Measurements from ENCODE around the gene FAM20C. TPM values are rescaled to one million over a fixed set of nuclear protein-coding genes. Genes with fewer than 3 reads are reported as not detected.

The FAM20C gene
- total RNA-seq, 1 donor from 2014 or later, result 58.8 TPM

GRCh38 chr7:259191-259505 is 66.8 kb downstream of the FAM20C start:
- no peak for ATAC-seq
- intact Hi-C loops (cut with DNase I), result no loop called here
- TF ChIP-seq CTCF (IDR thresholded peaks at IDR 0.05), result no peak
- no peaks in the 10 kb centered on the region for H3K27me3 ChIP-seq
- DNase-seq, result peak; percentile 58
- no peaks in the 10 kb centered on the region for H3K9me3 ChIP-seq
- no peaks in the 10 kb centered on the region for H3K4me1 ChIP-seq
- H3K27ac ChIP-seq, result no peak overlapping the region
- peaks cover 46% of the 10 kb centered on the region for H3K36me3 ChIP-seq
- H3K4me3 ChIP-seq, result no peak overlapping the region

GRCh38 chr7:259751-260405 is 67.5 kb downstream of the FAM20C start:
- peaks cover 46% of the 10 kb centered on the region for H3K36me3 ChIP-seq
- H3K27ac ChIP-seq, result no peak overlapping the region
- no peaks in the 10 kb centered on the region for H3K9me3 ChIP-seq
- DNase-seq (peak; percentile 58), ATAC-seq (no peak)
- intact Hi-C loops (cut with DNase I), result no loop called here
- H3K4me1 ChIP-seq, result peaks cover 4% of the 10 kb centered on the region
- no peak overlapping the region for H3K4me3 ChIP-seq
- no peaks in the 10 kb centered on the region for H3K27me3 ChIP-seq
- TF ChIP-seq CTCF (IDR thresholded peaks at IDR 0.05), result no peak

GRCh38 chr7:260441-261281 is 68.3 kb downstream of the FAM20C start:
- intact Hi-C loops (cut with DNase I), result no loop called here
- H3K27ac ChIP-seq, result no peak overlapping the region
- ATAC-seq (no peak), DNase-seq (peak; percentile 62)
- peaks cover 46% of the 10 kb centered on the region for H3K36me3 ChIP-seq
- H3K4me3 ChIP-seq, result no peak overlapping the region
- no peak for TF ChIP-seq CTCF (IDR thresholded peaks at IDR 0.05)
- H3K27me3 ChIP-seq, result no peaks in the 10 kb centered on the region
- H3K4me1 ChIP-seq, result peaks cover 4% of the 10 kb centered on the region
- H3K9me3 ChIP-seq, result no peaks in the 10 kb centered on the region

- DNase-seq (peak; percentile 59), ATAC-seq (no peak)
- no peak overlapping the region for H3K27ac ChIP-seq
Measured at GRCh38 chr7:261341-262250, 69.2 kb downstream of the FAM20C start.

More at GRCh38 chr7:261341-262250, 69.2 kb downstream of the FAM20C start:
- Histone ChIP-seq H3K9me3 (no peaks in the 10 kb centered on the region), H3K4me3 (no peak overlapping the region), H3K36me3 (peaks cover 38% of the 10 kb centered on the region), H3K4me1 (peaks cover 4% of the 10 kb centered on the region), H3K27me3 (no peaks in the 10 kb centered on the region)
- no peak for TF ChIP-seq CTCF (IDR thresholded peaks at IDR 0.05)
- intact Hi-C loops (cut with DNase I), result no loop called here
